ENCODE measurements around the gene GREM1.

The GREM1 gene

GRCh38 chr15:32732574-32733157 lies 14.9 kb downstream of the GREM1 start:
- no peak for DNase-seq

GRCh38 chr15:32733281-32733680 lies 15.5 kb downstream of the GREM1 start:
- no peak for DNase-seq

- no peak for DNase-seq
Observed at GRCh38 chr15:32735989-32736700, 18.3 kb downstream of the GREM1 start.

- DNase-seq, result no peak
Observed at GRCh38 chr15:32736701-32737061, 18.9 kb downstream of the GREM1 start.

GRCh38 chr15:32737304-32737703 lies 19.5 kb downstream of the GREM1 start:
- no peak for DNase-seq

GRCh38 chr15:32738666-32739065 lies 20.9 kb downstream of the GREM1 start:
- no peak for DNase-seq

- DNase-seq, result no peak
Observed at GRCh38 chr15:32739522-32740063, 21.8 kb downstream of the GREM1 start.

GRCh38 chr15:32743411-32744140 lies 25.8 kb downstream of the GREM1 start:
- DNase-seq, result no peak

- no peak for DNase-seq
Observed at GRCh38 chr15:32746116-32746857, 28.5 kb downstream of the GREM1 start.

GRCh38 chr15:32747921-32748342 lies 30.1 kb downstream of the GREM1 start:
- no peak for DNase-seq

- DNase-seq, result no peak
Observed at GRCh38 chr15:32750979-32751378, 33.2 kb downstream of the GREM1 start.

GRCh38 chr15:32757426-32757825 lies 39.6 kb downstream of the GREM1 start:
- no peak for DNase-seq

- DNase-seq, result no peak
Observed at GRCh38 chr15:32763295-32763694, 45.5 kb downstream of the GREM1 start.

GRCh38 chr15:32765236-32765635 lies 47.4 kb downstream of the GREM1 start:
- no peak for DNase-seq

GRCh38 chr15:32766101-32766500 lies 48.3 kb downstream of the GREM1 start:
- no peak for DNase-seq

GRCh38 chr15:32767236-32767635 lies 49.4 kb downstream of the GREM1 start:
- DNase-seq, result no peak

GRCh38 chr15:32774022-32774421 lies 56.2 kb downstream of the GREM1 start:
- DNase-seq, result no peak

- no peak for DNase-seq
Observed at GRCh38 chr15:32775103-32775502, 57.3 kb downstream of the GREM1 start.

GRCh38 chr15:32778391-32779176 lies 60.8 kb downstream of the GREM1 start:
- DNase-seq, result no peak

- no peak for DNase-seq
Observed at GRCh38 chr15:32781781-32782180, 64.0 kb downstream of the GREM1 start.

- DNase-seq, result no peak
Observed at GRCh38 chr15:32784581-32784980, 66.8 kb downstream of the GREM1 start.

GRCh38 chr15:32786906-32787305 lies 69.1 kb downstream of the GREM1 start:
- DNase-seq, result no peak

Data from cortex of kidney (tissue), 1 donor.